ENCODE results near the gene ORM1. TPM values are rescaled to one million over a fixed set of nuclear protein-coding genes. Genes with fewer than 3 reads are reported as not detected.

The ORM1 gene
- total and polyA plus RNA-seq, 2 of the 8 experiments (the other 6 are each of a cell fraction or from before 2014, with no cell fraction given): 0.32 TPM; not detected in 1

GRCh38 chr9:114276908-114277821 is 45.7 kb upstream of the ORM1 start (continued):
- TF ChIP-seq EGR1 (IDR thresholded peaks at IDR 0.05; ENCODE audit: borderline replicate concordance, low read depth, low read length): no peak
- TF ChIP-seq, protein P1, sequence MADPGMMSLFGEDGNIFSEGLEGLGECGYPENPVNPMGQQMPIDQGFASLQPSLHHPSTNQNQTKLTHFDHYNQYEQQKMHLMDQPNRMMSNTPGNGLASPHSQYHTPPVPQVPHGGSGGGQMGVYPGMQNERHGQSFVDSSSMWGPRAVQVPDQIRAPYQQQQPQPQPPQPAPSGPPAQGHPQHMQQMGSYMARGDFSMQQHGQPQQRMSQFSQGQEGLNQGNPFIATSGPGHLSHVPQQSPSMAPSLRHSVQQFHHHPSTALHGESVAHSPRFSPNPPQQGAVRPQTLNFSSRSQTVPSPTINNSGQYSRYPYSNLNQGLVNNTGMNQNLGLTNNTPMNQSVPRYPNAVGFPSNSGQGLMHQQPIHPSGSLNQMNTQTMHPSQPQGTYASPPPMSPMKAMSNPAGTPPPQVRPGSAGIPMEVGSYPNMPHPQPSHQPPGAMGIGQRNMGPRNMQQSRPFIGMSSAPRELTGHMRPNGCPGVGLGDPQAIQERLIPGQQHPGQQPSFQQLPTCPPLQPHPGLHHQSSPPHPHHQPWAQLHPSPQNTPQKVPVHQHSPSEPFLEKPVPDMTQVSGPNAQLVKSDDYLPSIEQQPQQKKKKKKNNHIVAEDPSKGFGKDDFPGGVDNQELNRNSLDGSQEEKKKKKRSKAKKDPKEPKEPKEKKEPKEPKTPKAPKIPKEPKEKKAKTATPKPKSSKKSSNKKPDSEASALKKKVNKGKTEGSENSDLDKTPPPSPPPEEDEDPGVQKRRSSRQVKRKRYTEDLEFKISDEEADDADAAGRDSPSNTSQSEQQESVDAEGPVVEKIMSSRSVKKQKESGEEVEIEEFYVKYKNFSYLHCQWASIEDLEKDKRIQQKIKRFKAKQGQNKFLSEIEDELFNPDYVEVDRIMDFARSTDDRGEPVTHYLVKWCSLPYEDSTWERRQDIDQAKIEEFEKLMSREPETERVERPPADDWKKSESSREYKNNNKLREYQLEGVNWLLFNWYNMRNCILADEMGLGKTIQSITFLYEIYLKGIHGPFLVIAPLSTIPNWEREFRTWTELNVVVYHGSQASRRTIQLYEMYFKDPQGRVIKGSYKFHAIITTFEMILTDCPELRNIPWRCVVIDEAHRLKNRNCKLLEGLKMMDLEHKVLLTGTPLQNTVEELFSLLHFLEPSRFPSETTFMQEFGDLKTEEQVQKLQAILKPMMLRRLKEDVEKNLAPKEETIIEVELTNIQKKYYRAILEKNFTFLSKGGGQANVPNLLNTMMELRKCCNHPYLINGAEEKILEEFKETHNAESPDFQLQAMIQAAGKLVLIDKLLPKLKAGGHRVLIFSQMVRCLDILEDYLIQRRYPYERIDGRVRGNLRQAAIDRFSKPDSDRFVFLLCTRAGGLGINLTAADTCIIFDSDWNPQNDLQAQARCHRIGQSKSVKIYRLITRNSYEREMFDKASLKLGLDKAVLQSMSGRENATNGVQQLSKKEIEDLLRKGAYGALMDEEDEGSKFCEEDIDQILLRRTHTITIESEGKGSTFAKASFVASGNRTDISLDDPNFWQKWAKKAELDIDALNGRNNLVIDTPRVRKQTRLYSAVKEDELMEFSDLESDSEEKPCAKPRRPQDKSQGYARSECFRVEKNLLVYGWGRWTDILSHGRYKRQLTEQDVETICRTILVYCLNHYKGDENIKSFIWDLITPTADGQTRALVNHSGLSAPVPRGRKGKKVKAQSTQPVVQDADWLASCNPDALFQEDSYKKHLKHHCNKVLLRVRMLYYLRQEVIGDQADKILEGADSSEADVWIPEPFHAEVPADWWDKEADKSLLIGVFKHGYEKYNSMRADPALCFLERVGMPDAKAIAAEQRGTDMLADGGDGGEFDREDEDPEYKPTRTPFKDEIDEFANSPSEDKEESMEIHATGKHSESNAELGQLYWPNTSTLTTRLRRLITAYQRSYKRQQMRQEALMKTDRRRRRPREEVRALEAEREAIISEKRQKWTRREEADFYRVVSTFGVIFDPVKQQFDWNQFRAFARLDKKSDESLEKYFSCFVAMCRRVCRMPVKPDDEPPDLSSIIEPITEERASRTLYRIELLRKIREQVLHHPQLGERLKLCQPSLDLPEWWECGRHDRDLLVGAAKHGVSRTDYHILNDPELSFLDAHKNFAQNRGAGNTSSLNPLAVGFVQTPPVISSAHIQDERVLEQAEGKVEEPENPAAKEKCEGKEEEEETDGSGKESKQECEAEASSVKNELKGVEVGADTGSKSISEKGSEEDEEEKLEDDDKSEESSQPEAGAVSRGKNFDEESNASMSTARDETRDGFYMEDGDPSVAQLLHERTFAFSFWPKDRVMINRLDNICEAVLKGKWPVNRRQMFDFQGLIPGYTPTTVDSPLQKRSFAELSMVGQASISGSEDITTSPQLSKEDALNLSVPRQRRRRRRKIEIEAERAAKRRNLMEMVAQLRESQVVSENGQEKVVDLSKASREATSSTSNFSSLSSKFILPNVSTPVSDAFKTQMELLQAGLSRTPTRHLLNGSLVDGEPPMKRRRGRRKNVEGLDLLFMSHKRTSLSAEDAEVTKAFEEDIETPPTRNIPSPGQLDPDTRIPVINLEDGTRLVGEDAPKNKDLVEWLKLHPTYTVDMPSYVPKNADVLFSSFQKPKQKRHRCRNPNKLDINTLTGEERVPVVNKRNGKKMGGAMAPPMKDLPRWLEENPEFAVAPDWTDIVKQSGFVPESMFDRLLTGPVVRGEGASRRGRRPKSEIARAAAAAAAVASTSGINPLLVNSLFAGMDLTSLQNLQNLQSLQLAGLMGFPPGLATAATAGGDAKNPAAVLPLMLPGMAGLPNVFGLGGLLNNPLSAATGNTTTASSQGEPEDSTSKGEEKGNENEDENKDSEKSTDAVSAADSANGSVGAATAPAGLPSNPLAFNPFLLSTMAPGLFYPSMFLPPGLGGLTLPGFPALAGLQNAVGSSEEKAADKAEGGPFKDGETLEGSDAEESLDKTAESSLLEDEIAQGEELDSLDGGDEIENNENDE (IDR thresholded peaks at IDR 0.05; ENCODE audit: insufficient replicate concordance, low read length): no peak
- no peak for TF ChIP-seq RFX5 (IDR thresholded peaks at IDR 0.05; ENCODE audit: borderline replicate concordance, low read depth, low read length)
- no peak for TF ChIP-seq KDM5A (IDR thresholded peaks at IDR 0.05; ENCODE audit: low read length)

Data from H1 (cell line).